Measurements from ENCODE around the gene R3HDM1. TPM values are rescaled to one million over a fixed set of nuclear protein-coding genes. Genes with fewer than 3 reads are reported as not detected.

R3HDM1 gene
- polyA plus RNA-seq, 1 donor from 2014 or later: 30.3 TPM

DNA sequence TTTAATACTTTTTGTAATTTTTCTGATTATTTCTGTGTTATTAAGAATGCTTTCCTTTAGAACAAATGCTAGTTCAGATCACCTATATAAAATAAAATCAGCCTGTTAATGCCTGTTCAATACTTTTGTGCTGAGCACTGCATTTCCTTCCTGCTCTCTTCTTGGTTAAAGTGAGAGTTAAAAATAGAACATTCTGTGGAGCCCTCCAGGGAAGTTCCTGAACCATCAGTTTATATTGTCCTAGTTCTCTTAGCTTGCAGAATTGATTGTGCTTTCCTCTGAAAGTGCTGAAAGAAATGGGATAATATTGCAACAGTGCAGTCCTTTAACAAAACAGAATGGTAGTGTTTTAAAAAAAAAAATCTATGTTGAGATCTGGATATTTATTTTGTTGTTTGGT, 135.8 kb downstream of the R3HDM1 start:
- no peaks in the 10 kb centered on the region for H3K9me2 ChIP-seq (ENCODE audit: insufficient read depth, low read length)
- no peak for TF ChIP-seq TAF1 (IDR thresholded peaks at IDR 0.05; ENCODE audit: low read depth)
- no peak for TF ChIP-seq POLR2AphosphoS5 (IDR thresholded peaks at IDR 0.05)
- TF ChIP-seq, protein P1, sequence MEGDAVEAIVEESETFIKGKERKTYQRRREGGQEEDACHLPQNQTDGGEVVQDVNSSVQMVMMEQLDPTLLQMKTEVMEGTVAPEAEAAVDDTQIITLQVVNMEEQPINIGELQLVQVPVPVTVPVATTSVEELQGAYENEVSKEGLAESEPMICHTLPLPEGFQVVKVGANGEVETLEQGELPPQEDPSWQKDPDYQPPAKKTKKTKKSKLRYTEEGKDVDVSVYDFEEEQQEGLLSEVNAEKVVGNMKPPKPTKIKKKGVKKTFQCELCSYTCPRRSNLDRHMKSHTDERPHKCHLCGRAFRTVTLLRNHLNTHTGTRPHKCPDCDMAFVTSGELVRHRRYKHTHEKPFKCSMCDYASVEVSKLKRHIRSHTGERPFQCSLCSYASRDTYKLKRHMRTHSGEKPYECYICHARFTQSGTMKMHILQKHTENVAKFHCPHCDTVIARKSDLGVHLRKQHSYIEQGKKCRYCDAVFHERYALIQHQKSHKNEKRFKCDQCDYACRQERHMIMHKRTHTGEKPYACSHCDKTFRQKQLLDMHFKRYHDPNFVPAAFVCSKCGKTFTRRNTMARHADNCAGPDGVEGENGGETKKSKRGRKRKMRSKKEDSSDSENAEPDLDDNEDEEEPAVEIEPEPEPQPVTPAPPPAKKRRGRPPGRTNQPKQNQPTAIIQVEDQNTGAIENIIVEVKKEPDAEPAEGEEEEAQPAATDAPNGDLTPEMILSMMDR (IDR thresholded peaks at IDR 0.05; ENCODE audit: poor library complexity, severe bottlenecking): no peak
- TF ChIP-seq, protein P2, sequence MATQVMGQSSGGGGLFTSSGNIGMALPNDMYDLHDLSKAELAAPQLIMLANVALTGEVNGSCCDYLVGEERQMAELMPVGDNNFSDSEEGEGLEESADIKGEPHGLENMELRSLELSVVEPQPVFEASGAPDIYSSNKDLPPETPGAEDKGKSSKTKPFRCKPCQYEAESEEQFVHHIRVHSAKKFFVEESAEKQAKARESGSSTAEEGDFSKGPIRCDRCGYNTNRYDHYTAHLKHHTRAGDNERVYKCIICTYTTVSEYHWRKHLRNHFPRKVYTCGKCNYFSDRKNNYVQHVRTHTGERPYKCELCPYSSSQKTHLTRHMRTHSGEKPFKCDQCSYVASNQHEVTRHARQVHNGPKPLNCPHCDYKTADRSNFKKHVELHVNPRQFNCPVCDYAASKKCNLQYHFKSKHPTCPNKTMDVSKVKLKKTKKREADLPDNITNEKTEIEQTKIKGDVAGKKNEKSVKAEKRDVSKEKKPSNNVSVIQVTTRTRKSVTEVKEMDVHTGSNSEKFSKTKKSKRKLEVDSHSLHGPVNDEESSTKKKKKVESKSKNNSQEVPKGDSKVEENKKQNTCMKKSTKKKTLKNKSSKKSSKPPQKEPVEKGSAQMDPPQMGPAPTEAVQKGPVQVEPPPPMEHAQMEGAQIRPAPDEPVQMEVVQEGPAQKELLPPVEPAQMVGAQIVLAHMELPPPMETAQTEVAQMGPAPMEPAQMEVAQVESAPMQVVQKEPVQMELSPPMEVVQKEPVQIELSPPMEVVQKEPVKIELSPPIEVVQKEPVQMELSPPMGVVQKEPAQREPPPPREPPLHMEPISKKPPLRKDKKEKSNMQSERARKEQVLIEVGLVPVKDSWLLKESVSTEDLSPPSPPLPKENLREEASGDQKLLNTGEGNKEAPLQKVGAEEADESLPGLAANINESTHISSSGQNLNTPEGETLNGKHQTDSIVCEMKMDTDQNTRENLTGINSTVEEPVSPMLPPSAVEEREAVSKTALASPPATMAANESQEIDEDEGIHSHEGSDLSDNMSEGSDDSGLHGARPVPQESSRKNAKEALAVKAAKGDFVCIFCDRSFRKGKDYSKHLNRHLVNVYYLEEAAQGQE (IDR thresholded peaks at IDR 0.05; ENCODE audit: borderline replicate concordance): no peak
- no peak for TF ChIP-seq SMC3 (conservative IDR thresholded peaks at IDR 0.05; ENCODE audit: poor library complexity)
- no peak for TF ChIP-seq EZH2 (IDR thresholded peaks at IDR 0.05; ENCODE audit: borderline replicate concordance, insufficient read depth, low read length, poor library complexity, severe bottlenecking)
- TF ChIP-seq RAD21 (conservative IDR thresholded peaks at IDR 0.05): no peak
- TF ChIP-seq MXI1 (conservative IDR thresholded peaks at IDR 0.05; ENCODE audit: poor library complexity, severe bottlenecking): no peak
- TF ChIP-seq EP300 (conservative IDR thresholded peaks at IDR 0.05; ENCODE audit: poor library complexity, severe bottlenecking): no peak
- H4K20me1 ChIP-seq (ENCODE audit: insufficient read depth): no peaks in the 10 kb centered on the region
- no peak overlapping the region for H2AFZ ChIP-seq (ENCODE audit: low read depth, low read length)
- H3K9ac ChIP-seq (ENCODE audit: low read length): no peak overlapping the region
- H3K9me3 ChIP-seq (ENCODE audit: low read length): no peaks in the 10 kb centered on the region
- H3K27ac ChIP-seq (ENCODE audit: low read length): no peak overlapping the region
- H3K4me3 ChIP-seq (ENCODE audit: low read length): no peak overlapping the region
- no peaks in the 10 kb centered on the region for H3K27me3 ChIP-seq (ENCODE audit: insufficient read depth, low read depth, low read length)
- no peaks in the 10 kb centered on the region for H3F3A ChIP-seq (ENCODE audit: insufficient read depth, low read length, poor library complexity, severe bottlenecking)
- H3K4me2 ChIP-seq (ENCODE audit: low read length): peak overlapping the region; percentile 18
- H3K36me3 ChIP-seq (ENCODE audit: insufficient read depth, low read length): no peaks in the 10 kb centered on the region
- no peaks in the 10 kb centered on the region for H3K79me2 ChIP-seq (replicated peaks; ENCODE audit: insufficient read depth, low read length)

DNA sequence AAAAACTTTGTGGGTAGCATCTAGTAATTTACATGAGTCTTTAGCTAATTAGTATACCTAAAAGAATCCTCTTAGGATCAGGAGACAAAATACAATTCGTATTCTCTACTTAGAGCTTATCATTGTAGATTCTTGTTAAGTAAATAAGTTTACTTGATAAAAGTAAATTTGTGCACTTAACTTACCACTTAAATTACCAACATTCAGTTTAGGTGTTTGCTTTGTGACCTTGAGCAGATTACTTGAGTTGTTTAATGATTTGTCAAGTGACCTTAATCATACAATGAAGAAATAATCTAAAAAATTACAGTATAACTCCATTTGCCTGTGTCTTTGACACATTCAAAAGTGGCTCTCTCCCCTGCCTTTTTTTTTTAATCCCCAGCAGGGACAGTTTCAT, 143.2 kb downstream of the R3HDM1 start:
- Histone ChIP-seq H3K9ac (ENCODE audit: low read length) (no peak overlapping the region), H4K20me1 (ENCODE audit: insufficient read depth) (no peaks in the 10 kb centered on the region)
- TF ChIP-seq, protein P1 (IDR thresholded peaks at IDR 0.05; ENCODE audit: poor library complexity, severe bottlenecking): no peak
- TF ChIP-seq RAD21 (conservative IDR thresholded peaks at IDR 0.05) (no peak), TAF1 (IDR thresholded peaks at IDR 0.05; ENCODE audit: low read depth) (no peak), EP300 (conservative IDR thresholded peaks at IDR 0.05; ENCODE audit: poor library complexity, severe bottlenecking) (no peak), EZH2 (IDR thresholded peaks at IDR 0.05; ENCODE audit: borderline replicate concordance, insufficient read depth, low read length, poor library complexity, severe bottlenecking) (no peak), MXI1 (conservative IDR thresholded peaks at IDR 0.05; ENCODE audit: poor library complexity, severe bottlenecking) (no peak), SMC3 (conservative IDR thresholded peaks at IDR 0.05; ENCODE audit: poor library complexity) (no peak), POLR2AphosphoS5 (IDR thresholded peaks at IDR 0.05) (no peak)
- TF ChIP-seq, protein P2 (IDR thresholded peaks at IDR 0.05; ENCODE audit: borderline replicate concordance): no peak

More for the DNA sequence above, 143.2 kb downstream of the R3HDM1 start:
- no peaks in the 10 kb centered on the region for H3K79me2 ChIP-seq (replicated peaks; ENCODE audit: insufficient read depth, low read length)
- no peaks in the 10 kb centered on the region for H3K9me2 ChIP-seq (ENCODE audit: insufficient read depth, low read length)
- no peaks in the 10 kb centered on the region for H3F3A ChIP-seq (ENCODE audit: insufficient read depth, low read length, poor library complexity, severe bottlenecking)
- no peak overlapping the region for H3K27ac ChIP-seq (ENCODE audit: low read length)
- peaks cover 14% of the 10 kb centered on the region for H3K36me3 ChIP-seq (ENCODE audit: insufficient read depth, low read length)
- H3K4me3 ChIP-seq (ENCODE audit: low read length): no peak overlapping the region
- H3K9me3 ChIP-seq (ENCODE audit: low read length): no peaks in the 10 kb centered on the region
- no peak overlapping the region for H2AFZ ChIP-seq (ENCODE audit: low read depth, low read length)
- no peak overlapping the region for H3K4me2 ChIP-seq (ENCODE audit: low read length)
- H3K27me3 ChIP-seq (ENCODE audit: insufficient read depth, low read depth, low read length): no peaks in the 10 kb centered on the region
